ENCODE measurements around the gene P4HA1. TPM values are rescaled to one million over a fixed set of nuclear protein-coding genes. Genes with fewer than 3 reads are reported as not detected.

The P4HA1 gene
- total and polyA plus RNA-seq, 9 of the 15 experiments (the other 6 are each of a cell fraction or from before 2014, with no cell fraction given) = 20.2 to 177 (median 28.6) TPM

DNA sequence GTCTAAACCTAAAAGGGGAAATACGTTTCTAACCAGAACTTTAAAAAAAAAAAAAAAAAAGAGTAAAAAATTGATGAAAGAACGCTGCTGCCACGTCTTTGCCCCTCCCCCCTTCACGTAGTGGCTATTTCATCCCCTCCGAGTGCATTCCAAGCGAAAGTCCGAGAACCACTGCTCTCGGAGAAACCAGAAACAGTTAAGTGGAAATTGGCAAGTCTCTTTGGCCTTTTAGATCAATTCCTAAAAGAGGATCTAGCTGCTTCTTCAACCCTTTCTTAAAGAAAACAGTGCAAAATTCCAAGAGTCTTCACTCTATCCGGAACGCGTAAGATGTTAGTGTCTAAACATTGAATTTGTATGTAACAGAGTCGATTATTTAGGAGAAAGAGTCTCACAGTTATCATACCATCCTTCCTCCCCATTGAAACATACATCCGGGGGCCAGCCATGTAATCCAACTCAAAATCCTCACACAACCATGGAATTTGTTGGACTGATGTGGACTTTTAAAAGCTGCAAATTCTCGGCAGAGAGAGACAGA is 1.1 kb downstream of the P4HA1 start (continued):
- TF ChIP-seq, protein P1, sequence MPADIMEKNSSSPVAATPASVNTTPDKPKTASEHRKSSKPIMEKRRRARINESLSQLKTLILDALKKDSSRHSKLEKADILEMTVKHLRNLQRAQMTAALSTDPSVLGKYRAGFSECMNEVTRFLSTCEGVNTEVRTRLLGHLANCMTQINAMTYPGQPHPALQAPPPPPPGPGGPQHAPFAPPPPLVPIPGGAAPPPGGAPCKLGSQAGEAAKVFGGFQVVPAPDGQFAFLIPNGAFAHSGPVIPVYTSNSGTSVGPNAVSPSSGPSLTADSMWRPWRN (IDR thresholded peaks at IDR 0.05; ENCODE audit: low read depth) = no peak
- TF ChIP-seq SMARCA4 (IDR thresholded peaks at IDR 0.05) (peak; percentile 56), CBX3 (IDR thresholded peaks at IDR 0.05; ENCODE audit: borderline replicate concordance in 1 of 2, low read length in 2 of 2) (no peak), CTBP1 (IDR thresholded peaks at IDR 0.05; ENCODE audit: borderline replicate concordance) (0 out of 2 replicates have a peak, but pooled peaks have one; percentile 34), ZNF507 (tag; conservative IDR thresholded peaks at IDR 0.05) (no peak), TCF7L2 (IDR thresholded peaks at IDR 0.05; ENCODE audit: low read depth, low read length) (no peak), EP400 (IDR thresholded peaks at IDR 0.05) (peak; percentile 47; the same call in 1 of the 2 replicates), BDP1 (IDR thresholded peaks at IDR 0.05; ENCODE audit: insufficient read depth, insufficient read length) (no peak), MIER1 (IDR thresholded peaks at IDR 0.05; ENCODE audit: low read depth) (peak; percentile 24; the same call in 1 of the 2 replicates), TRIM24 (IDR thresholded peaks at IDR 0.05) (no peak), L3MBTL2 (IDR thresholded peaks at IDR 0.05) (no peak), EHMT2 (IDR thresholded peaks at IDR 0.05) (no peak), PPARD (CRISPR knock-in tag; IDR thresholded peaks at IDR 0.05) (no peak), CREM (IDR thresholded peaks at IDR 0.05; ENCODE audit: low read depth) (peak; percentile 61), ZNF324 (CRISPR knock-in tag; IDR thresholded peaks at IDR 0.05) (no peak), ZNF224 (CRISPR knock-in tag; IDR thresholded peaks at IDR 0.05) (no peak), JUN (IDR thresholded peaks at IDR 0.05; ENCODE audit: borderline replicate concordance, low read depth, low read length) (no peak), JUN (CRISPR knock-in tag; IDR thresholded peaks at IDR 0.05; ENCODE audit: borderline replicate concordance) (no peak), DMBX1 (CRISPR knock-in tag; IDR thresholded peaks at IDR 0.05; ENCODE audit: borderline replicate concordance) (no peak), TBP (optimal IDR thresholded peaks at IDR 0.05; ENCODE audit: low read depth, low read length) (peak; percentile 45), LEF1 (IDR thresholded peaks at IDR 0.05) (no peak), ESRRA (IDR thresholded peaks at IDR 0.05; ENCODE audit: borderline replicate concordance, low read depth) (no peak)
- TF ChIP-seq, protein P2, sequence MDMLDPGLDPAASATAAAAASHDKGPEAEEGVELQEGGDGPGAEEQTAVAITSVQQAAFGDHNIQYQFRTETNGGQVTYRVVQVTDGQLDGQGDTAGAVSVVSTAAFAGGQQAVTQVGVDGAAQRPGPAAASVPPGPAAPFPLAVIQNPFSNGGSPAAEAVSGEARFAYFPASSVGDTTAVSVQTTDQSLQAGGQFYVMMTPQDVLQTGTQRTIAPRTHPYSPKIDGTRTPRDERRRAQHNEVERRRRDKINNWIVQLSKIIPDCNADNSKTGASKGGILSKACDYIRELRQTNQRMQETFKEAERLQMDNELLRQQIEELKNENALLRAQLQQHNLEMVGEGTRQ (CRISPR knock-in tag; IDR thresholded peaks at IDR 0.05) = no peak
- TF ChIP-seq, protein P3, sequence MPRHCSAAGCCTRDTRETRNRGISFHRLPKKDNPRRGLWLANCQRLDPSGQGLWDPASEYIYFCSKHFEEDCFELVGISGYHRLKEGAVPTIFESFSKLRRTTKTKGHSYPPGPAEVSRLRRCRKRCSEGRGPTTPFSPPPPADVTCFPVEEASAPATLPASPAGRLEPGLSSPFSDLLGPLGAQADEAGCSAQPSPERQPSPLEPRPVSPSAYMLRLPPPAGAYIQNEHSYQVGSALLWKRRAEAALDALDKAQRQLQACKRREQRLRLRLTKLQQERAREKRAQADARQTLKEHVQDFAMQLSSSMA (CRISPR knock-in tag; IDR thresholded peaks at IDR 0.05) = no peak
- TF ChIP-seq, protein P4, sequence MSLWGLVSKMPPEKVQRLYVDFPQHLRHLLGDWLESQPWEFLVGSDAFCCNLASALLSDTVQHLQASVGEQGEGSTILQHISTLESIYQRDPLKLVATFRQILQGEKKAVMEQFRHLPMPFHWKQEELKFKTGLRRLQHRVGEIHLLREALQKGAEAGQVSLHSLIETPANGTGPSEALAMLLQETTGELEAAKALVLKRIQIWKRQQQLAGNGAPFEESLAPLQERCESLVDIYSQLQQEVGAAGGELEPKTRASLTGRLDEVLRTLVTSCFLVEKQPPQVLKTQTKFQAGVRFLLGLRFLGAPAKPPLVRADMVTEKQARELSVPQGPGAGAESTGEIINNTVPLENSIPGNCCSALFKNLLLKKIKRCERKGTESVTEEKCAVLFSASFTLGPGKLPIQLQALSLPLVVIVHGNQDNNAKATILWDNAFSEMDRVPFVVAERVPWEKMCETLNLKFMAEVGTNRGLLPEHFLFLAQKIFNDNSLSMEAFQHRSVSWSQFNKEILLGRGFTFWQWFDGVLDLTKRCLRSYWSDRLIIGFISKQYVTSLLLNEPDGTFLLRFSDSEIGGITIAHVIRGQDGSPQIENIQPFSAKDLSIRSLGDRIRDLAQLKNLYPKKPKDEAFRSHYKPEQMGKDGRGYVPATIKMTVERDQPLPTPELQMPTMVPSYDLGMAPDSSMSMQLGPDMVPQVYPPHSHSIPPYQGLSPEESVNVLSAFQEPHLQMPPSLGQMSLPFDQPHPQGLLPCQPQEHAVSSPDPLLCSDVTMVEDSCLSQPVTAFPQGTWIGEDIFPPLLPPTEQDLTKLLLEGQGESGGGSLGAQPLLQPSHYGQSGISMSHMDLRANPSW (CRISPR knock-in tag; IDR thresholded peaks at IDR 0.05) = no peak
- TF ChIP-seq, protein P5, sequence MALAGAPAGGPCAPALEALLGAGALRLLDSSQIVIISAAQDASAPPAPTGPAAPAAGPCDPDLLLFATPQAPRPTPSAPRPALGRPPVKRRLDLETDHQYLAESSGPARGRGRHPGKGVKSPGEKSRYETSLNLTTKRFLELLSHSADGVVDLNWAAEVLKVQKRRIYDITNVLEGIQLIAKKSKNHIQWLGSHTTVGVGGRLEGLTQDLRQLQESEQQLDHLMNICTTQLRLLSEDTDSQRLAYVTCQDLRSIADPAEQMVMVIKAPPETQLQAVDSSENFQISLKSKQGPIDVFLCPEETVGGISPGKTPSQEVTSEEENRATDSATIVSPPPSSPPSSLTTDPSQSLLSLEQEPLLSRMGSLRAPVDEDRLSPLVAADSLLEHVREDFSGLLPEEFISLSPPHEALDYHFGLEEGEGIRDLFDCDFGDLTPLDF (CRISPR knock-in tag; IDR thresholded peaks at IDR 0.05) = no peak
